NCI-H345 (cell line): ENCODE results near the gene ZNF775.

Source experiments
- DNase-seq: peaks from one replicate; lab custom pipeline; 2025; lab: John Stamatoyannopoulos, UW

The ZNF775 gene

DNA sequence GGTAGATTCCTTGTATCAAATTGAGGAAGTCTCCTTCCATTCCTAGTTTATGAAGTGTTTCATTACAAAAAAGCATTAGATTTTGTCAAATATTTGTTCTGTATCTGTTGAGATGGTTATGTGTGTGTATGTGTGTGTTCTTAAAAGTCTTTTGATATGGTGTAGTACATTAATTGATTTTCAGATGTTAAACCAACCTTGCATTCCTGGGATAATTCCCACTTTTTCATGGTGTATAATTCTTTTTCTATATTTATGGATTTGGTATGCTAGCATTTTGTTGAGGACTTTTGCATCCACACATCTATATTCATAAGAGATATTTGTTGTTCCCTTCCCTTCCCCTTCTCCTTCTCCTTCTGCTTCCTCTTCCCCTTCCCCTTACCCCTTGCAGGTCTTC is 62.4 kb downstream of the ZNF775 start:
- DNase-seq: no peak

GRCh38 chr7:150442811-150443210 is 63.7 kb downstream of the ZNF775 start:
- no peak for DNase-seq

DNA sequence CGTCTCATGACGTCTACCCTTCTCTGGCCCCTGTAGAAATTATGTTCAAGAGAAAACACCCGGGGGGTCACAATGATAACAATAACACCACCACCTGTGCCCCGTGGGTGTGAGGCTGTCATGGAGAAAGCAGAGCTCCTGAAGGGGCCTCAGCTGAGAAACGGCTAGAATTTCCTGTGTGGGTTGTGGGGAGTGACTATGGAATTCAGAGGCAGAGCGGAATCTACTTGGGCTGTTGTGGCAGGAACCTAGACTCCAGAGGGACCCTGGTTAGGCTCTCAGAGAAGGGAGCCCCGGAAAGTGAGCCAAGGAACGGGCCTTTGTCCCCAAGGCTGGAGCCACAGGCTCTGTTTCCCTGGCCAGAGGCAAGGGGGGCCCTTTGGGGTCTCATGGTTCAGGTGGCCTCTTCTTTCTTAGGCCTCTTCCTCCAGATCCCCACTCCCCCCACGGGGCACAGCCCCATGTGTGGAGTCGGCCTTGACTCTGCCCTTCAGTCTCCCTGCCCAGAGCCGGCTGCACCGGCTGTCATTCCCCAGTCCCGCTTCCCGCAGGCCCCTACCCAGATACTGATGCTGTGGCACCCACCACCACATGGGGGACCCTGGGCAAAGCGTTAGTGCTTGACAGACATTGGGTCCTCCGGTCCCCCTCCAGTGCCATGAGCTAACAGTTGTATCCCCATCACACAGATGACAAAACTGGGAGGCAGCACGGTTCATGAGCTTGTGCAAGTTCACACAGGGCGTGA is 64.8 kb downstream of the ZNF775 start:
- DNase-seq: no peak

DNA sequence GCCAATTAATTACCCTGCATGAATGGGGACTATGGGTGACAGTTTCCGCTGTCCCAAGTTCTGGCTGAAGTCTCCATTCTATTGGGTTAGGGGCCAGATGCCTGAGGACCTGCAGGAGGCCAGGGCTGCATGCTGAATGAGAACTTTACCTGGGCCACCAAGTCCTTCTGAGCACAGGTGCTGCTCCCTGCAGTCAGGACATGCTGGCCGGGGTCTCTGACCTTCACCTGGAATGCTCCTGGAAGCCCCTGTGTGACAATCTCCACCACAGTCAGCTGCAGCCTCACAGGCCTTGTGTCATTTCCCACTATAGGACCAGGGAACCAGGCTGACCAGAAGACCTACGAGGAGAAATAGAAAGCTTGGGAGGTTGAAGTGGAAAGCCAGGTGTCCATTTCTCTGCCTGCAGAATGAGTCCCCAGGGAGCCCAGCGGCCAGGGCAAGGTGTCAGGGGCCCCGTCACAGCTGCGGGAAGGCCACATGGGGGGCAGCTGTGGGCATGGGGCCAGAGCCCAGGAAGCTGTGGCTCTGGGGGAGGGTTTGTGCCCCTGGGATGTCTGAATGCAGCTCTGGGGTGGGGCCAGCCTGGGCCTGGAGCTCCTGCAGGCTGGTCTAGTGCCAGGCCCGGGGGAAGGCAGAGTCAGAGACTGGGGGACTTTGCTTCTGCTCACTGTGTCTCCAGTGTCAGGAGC is 65.7 kb downstream of the ZNF775 start:
- peak; percentile 22 for DNase-seq

DNA sequence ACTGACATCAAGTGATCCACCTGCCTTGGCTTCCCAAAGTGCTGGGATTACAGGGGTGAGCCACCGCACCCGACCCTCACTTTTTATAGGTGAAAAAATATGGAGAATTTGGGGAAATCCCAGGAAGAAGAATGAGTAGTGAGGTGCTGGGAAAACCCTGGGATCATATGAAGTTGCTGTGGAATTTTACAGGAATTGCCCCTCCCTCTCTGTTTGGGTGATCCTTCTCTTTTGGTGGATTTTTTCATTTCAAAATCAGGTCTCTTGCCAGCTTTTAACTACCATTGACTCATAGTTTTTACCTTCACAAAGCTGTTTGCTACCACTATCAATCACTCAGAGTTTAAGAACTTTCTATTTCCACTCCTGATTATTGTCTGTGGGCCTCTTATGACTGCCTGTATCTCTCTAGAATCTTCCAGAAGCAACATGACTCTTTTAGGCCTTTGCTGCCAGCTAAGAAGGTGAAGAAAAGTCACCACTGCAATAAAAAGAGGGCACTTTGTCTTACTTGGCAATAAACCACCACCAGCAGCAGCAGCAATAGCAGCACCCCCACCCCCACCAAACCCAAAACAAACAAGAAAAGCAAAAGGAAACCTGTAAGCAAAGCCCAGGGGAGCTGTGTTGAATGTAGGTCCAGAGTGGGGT is 67.3 kb downstream of the ZNF775 start:
- peak; percentile 69 for DNase-seq
